ENCODE data around the gene NPL.

- TF ChIP-seq CTCF (optimal IDR thresholded peaks at IDR 0.05 in 1 of 3, IDR thresholded peaks at IDR 0.05 in 1 of 3, conservative IDR thresholded peaks at IDR 0.05 in 1 of 3; ENCODE audit: extremely low read depth in 1 of 3, insufficient read depth in 2 of 3, low read length in 3 of 3) (peak; percentile 79 to 87 (median 83)), EZH2 (IDR thresholded peaks at IDR 0.05; ENCODE audit: low read length) (no peak)
Observed at GRCh38 chr1:182781841-182782586, 7.6 kb upstream of the NPL start.

Data from keratinocyte (primary cell).